Central memory CD8-positive, alpha-beta T cell (primary cell): ENCODE results near the gene ITPR2.
A peak's percentile ranks its signal among the peaks of the same experiment; 100 is the strongest.

ENCODE experiments used
- ATAC-seq: fragments of 150-1000 bp; cut with Tn5 transposase; replicated peaks from 2 replicates; pipeline ENCODE4 v1.10.0; 2022; ENCODE audit warnings: mild to moderate bottlenecking, moderate FRiP score, moderate number of reproducible peaks; ENCODE audit not compliant: poor library complexity, severe bottlenecking; ENCODE audit errors: extremely low read depth
- DNase-seq, 2 donors: peaks; one replicate each; pipeline ENCODE4 v3.0.0; 2021; ENCODE audit warnings: low spot score in 2 of 2
- H3K27ac Mint-ChIP-seq: one replicate; pipeline ENCODE4 v1.8.0; 2022; ENCODE audit warnings: low read depth, mild to moderate bottlenecking, moderate library complexity, mixed read lengths
- H3K27me3 Mint-ChIP-seq: one replicate; pipeline ENCODE4 v1.8.0; 2022; ENCODE audit warnings: mixed read lengths
- H3K36me3 Mint-ChIP-seq: one replicate; pipeline ENCODE4 v1.8.0; 2022; ENCODE audit warnings: mild to moderate bottlenecking, moderate library complexity, mixed read lengths; ENCODE audit not compliant: insufficient read depth
- H3K4me1 Mint-ChIP-seq: one replicate; pipeline ENCODE4 v1.8.0; 2022; ENCODE audit warnings: mixed read lengths
- H3K4me3 Mint-ChIP-seq: one replicate; pipeline ENCODE4 v1.8.0; 2022; ENCODE audit warnings: mild to moderate bottlenecking, moderate library complexity, mixed read lengths
- H3K9me3 Mint-ChIP-seq: one replicate; pipeline ENCODE4 v1.8.0; 2022; ENCODE audit warnings: mixed read lengths

Gene ITPR2

GRCh38 chr12:26546535-26547314, 286.3 kb downstream of the ITPR2 start:
- Mint-ChIP-seq H3K27me3 (no peaks in the 10 kb centered on the region), H3K4me1 (no peaks in the 10 kb centered on the region), H3K27ac (no peak overlapping the region), H3K9me3 (no peaks in the 10 kb centered on the region), H3K36me3 (peaks cover 11% of the 10 kb centered on the region), H3K4me3 (no peak overlapping the region)
- no peak for ATAC-seq
- no peak for DNase-seq

- Mint-ChIP-seq H3K27me3 (no peaks in the 10 kb centered on the region), H3K4me3 (no peak overlapping the region), H3K4me1 (peaks cover 4% of the 10 kb centered on the region), H3K36me3 (peaks cover 4% of the 10 kb centered on the region), H3K9me3 (no peaks in the 10 kb centered on the region), H3K27ac (no peak overlapping the region)
- ATAC-seq (no peak), DNase-seq (no peak)
Measured at GRCh38 chr12:26539131-26539530, 293.9 kb downstream of the ITPR2 start.

DNA sequence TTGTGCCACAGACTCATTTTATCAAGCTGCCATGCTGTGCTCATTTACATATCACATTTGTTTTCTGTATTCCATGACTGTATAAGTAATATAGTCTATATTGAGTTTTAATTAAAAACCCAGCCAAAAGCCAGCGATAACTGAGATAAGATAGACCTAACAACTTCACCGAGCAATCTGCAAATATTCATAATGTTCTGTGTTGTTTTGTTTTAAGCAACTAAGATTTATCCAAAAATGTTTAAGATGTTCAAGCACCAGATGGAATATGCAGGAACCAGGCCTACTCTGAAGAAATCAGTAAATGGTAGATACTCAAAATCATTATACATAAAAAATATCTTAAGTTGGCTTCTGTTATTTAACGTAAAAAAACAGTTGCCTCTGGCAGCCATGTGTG, 295.3 kb downstream of the ITPR2 start:
- DNase-seq (no peak), ATAC-seq (no peak)
- Mint-ChIP-seq H3K4me3 (no peak overlapping the region), H3K27me3 (no peaks in the 10 kb centered on the region), H3K9me3 (no peaks in the 10 kb centered on the region), H3K36me3 (peaks cover 7% of the 10 kb centered on the region), H3K4me1 (peaks cover 4% of the 10 kb centered on the region), H3K27ac (no peak overlapping the region)

GRCh38 chr12:26537126-26537525, 295.9 kb downstream of the ITPR2 start:
- H3K4me1 Mint-ChIP-seq: peaks cover 4% of the 10 kb centered on the region
- no peaks in the 10 kb centered on the region for H3K27me3 Mint-ChIP-seq
- ATAC-seq: no peak
- peaks cover 7% of the 10 kb centered on the region for H3K36me3 Mint-ChIP-seq
- no peak overlapping the region for H3K27ac Mint-ChIP-seq
- H3K4me3 Mint-ChIP-seq: no peak overlapping the region
- no peaks in the 10 kb centered on the region for H3K9me3 Mint-ChIP-seq
- no peak for DNase-seq

- no peaks in the 10 kb centered on the region for H3K9me3 Mint-ChIP-seq
- H3K27ac Mint-ChIP-seq: no peak overlapping the region
- no peaks in the 10 kb centered on the region for H3K27me3 Mint-ChIP-seq
- ATAC-seq (no peak), DNase-seq (no peak)
- peaks cover 7% of the 10 kb centered on the region for H3K36me3 Mint-ChIP-seq
- no peak overlapping the region for H3K4me3 Mint-ChIP-seq
- H3K4me1 Mint-ChIP-seq: peaks cover 4% of the 10 kb centered on the region
Measured at GRCh38 chr12:26535826-26536225, 297.2 kb downstream of the ITPR2 start.

GRCh38 chr12:26534071-26534470, 298.9 kb downstream of the ITPR2 start:
- Mint-ChIP-seq H3K36me3 (peaks cover 7% of the 10 kb centered on the region), H3K27ac (no peak overlapping the region), H3K9me3 (peaks cover 1% of the 10 kb centered on the region), H3K4me3 (no peak overlapping the region), H3K27me3 (no peaks in the 10 kb centered on the region), H3K4me1 (no peaks in the 10 kb centered on the region)
- ATAC-seq: no peak
- DNase-seq: no peak

DNA sequence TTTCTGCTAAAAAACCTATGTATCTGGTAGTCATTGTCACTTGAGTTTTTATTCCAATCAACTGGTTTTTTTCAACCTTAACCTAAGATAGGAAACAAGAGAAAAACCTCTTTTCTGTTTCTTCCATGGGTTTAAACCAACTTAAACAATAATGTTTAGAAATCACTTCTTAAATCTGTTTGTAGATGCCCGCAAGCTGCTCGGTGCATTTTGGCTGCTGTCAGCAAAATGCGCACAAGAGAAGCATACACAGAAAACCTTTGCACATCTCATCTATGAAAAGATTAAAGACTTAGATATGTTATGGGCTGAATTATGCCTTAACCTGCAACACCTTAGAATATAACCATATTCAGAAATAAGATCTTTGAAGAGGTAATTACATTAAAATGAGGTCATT, 299.8 kb downstream of the ITPR2 start:
- peaks cover 7% of the 10 kb centered on the region for H3K36me3 Mint-ChIP-seq
- H3K27ac Mint-ChIP-seq: no peak overlapping the region
- peaks cover 4% of the 10 kb centered on the region for H3K9me3 Mint-ChIP-seq
- no peaks in the 10 kb centered on the region for H3K27me3 Mint-ChIP-seq
- DNase-seq (no peak), ATAC-seq (no peak)
- no peaks in the 10 kb centered on the region for H3K4me1 Mint-ChIP-seq
- no peak overlapping the region for H3K4me3 Mint-ChIP-seq

GRCh38 chr12:26530461-26530860, 302.5 kb downstream of the ITPR2 start:
- no peaks in the 10 kb centered on the region for H3K4me1 Mint-ChIP-seq
- H3K27me3 Mint-ChIP-seq: no peaks in the 10 kb centered on the region
- ATAC-seq (no peak), DNase-seq (no peak)
- peaks cover 6% of the 10 kb centered on the region for H3K36me3 Mint-ChIP-seq
- peaks cover 16% of the 10 kb centered on the region for H3K9me3 Mint-ChIP-seq
- no peak overlapping the region for H3K27ac Mint-ChIP-seq
- no peak overlapping the region for H3K4me3 Mint-ChIP-seq

DNA sequence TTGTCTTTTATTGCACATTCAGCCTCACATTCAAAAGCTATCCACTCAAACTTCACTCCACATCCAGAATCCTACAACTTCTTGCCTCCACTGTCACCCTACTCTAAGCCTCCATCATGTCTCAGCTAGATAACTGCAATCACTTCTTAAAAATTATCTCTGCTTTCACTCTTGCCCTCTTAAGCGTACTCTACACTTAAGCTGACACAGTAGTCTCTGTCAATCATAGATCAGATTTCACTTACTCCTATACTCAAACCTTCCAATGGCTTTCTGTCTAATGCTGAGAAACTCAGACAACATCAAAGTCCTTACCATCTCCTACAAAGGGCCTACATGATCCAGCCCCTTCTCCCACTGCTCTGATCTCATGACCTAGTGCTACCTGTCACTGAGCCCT, 304.1 kb downstream of the ITPR2 start:
- Mint-ChIP-seq H3K27me3 (no peaks in the 10 kb centered on the region), H3K4me3 (no peak overlapping the region), H3K4me1 (no peaks in the 10 kb centered on the region), H3K9me3 (peaks cover 18% of the 10 kb centered on the region), H3K27ac (no peak overlapping the region), H3K36me3 (peaks cover under 1% of the 10 kb centered on the region)
- ATAC-seq: no peak
- DNase-seq: no peak

GRCh38 chr12:26527682-26528081, 305.3 kb downstream of the ITPR2 start:
- Mint-ChIP-seq H3K27me3 (no peaks in the 10 kb centered on the region), H3K4me3 (no peak overlapping the region), H3K36me3 (no peaks in the 10 kb centered on the region), H3K4me1 (no peaks in the 10 kb centered on the region), H3K27ac (no peak overlapping the region), H3K9me3 (peaks cover 18% of the 10 kb centered on the region)
- DNase-seq: no peak
- ATAC-seq: no peak

- H3K27me3 Mint-ChIP-seq: no peaks in the 10 kb centered on the region
- ATAC-seq (no peak), DNase-seq (no peak)
- H3K27ac Mint-ChIP-seq: no peak overlapping the region
- H3K4me1 Mint-ChIP-seq: peaks cover 14% of the 10 kb centered on the region
- H3K9me3 Mint-ChIP-seq: peaks cover 18% of the 10 kb centered on the region
- H3K36me3 Mint-ChIP-seq: no peaks in the 10 kb centered on the region
- H3K4me3 Mint-ChIP-seq: no peak overlapping the region
Measured at GRCh38 chr12:26524862-26525465, 308.0 kb downstream of the ITPR2 start.

GRCh38 chr12:26523708-26524150, 309.3 kb downstream of the ITPR2 start:
- DNase-seq: no peak
- no peaks in the 10 kb centered on the region for H3K36me3 Mint-ChIP-seq
- no peak overlapping the region for H3K4me3 Mint-ChIP-seq
- peaks cover 19% of the 10 kb centered on the region for H3K4me1 Mint-ChIP-seq
- H3K27ac Mint-ChIP-seq: no peak overlapping the region
- peaks cover 13% of the 10 kb centered on the region for H3K9me3 Mint-ChIP-seq
- no peak for ATAC-seq
- no peaks in the 10 kb centered on the region for H3K27me3 Mint-ChIP-seq

DNA sequence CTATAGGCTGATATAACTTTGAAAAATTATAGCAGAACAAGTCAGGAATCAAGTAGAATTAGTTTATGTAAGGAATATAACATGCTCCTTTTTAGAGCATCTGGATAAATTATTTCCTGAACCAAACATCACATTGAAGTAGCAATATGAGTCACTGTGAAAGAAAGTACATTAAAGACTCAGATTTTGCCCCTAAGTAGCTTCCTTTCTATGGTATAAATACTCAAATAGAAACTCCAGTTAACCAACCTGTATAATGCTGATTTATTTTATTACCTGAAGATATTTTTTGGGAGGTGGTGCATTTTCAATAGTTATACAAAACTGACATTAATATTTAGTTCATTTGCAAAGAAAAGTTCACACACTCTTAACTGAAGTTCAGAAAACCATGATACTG, 312.1 kb downstream of the ITPR2 start:
- Mint-ChIP-seq H3K4me1 (peaks cover 19% of the 10 kb centered on the region), H3K27ac (peak overlapping the region; percentile 14), H3K36me3 (no peaks in the 10 kb centered on the region), H3K9me3 (peaks cover 5% of the 10 kb centered on the region), H3K4me3 (no peak overlapping the region), H3K27me3 (no peaks in the 10 kb centered on the region)
- DNase-seq (no peak), ATAC-seq (no peak)
